ENCODE data around the gene TSEN2. TPM values are rescaled to one million over a fixed set of nuclear protein-coding genes. Genes with fewer than 3 reads are reported as not detected.

Gene TSEN2
- total RNA-seq, 1 donor from 2014 or later = 28.1 TPM

DNA sequence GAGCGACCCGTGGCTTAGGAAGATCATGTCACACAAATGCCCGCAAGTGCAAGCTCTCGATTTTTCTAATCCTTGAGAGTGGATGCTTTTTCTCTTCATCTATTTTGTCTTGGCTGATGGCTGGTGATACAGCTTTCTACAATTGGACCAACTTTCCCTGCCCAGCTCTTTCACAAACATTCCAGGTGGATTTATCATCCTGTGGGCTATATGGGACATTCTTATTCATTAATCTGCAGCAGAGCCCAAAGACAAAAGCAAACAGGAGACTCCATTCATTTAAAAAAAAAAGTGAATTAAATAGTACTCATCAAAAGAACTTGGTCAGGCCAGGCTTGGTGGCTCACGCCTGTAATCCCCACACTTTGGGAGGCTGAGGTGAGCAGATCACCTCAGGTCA lies 14.2 kb upstream of the TSEN2 start:
- no peaks in the 10 kb centered on the region for H3K27me3 Mint-ChIP-seq (ENCODE audit: low read depth)
- TF ChIP-seq, protein P1, sequence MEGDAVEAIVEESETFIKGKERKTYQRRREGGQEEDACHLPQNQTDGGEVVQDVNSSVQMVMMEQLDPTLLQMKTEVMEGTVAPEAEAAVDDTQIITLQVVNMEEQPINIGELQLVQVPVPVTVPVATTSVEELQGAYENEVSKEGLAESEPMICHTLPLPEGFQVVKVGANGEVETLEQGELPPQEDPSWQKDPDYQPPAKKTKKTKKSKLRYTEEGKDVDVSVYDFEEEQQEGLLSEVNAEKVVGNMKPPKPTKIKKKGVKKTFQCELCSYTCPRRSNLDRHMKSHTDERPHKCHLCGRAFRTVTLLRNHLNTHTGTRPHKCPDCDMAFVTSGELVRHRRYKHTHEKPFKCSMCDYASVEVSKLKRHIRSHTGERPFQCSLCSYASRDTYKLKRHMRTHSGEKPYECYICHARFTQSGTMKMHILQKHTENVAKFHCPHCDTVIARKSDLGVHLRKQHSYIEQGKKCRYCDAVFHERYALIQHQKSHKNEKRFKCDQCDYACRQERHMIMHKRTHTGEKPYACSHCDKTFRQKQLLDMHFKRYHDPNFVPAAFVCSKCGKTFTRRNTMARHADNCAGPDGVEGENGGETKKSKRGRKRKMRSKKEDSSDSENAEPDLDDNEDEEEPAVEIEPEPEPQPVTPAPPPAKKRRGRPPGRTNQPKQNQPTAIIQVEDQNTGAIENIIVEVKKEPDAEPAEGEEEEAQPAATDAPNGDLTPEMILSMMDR (conservative IDR thresholded peaks at IDR 0.05) = no peak
- H3K36me3 Mint-ChIP-seq (ENCODE audit: low read depth) = no peaks in the 10 kb centered on the region
- H3K4me1 Mint-ChIP-seq = no peaks in the 10 kb centered on the region
- no peak overlapping the region for H3K27ac Mint-ChIP-seq (ENCODE audit: unreplicated experiment)
- H3K9me3 Mint-ChIP-seq = no peaks in the 10 kb centered on the region
- no peak for DNase-seq (ENCODE audit: low read depth, low spot score)
- no peak overlapping the region for H3K4me3 Mint-ChIP-seq

DNA sequence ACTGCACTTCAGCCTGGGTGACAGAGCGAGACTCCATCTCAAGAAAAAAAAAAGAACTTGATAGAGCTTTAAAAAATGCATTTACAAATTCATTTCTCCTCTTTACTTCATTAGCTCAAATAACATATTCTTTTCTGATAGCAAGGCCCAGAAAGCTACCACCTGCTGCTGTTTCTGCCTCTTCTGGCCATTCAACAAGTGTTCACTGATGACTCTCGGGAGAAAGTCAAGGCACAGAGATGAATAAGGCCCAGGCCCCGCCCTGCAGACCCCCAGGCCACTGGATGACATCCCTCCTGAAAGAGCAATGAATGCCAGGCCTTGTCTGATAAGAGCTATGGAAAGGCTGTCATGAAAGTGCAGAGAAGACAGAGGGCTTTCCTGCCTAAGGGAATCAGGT lies 13.6 kb upstream of the TSEN2 start:
- H3K4me1 Mint-ChIP-seq = no peaks in the 10 kb centered on the region
- H3K9me3 Mint-ChIP-seq = no peaks in the 10 kb centered on the region
- H3K4me3 Mint-ChIP-seq = no peak overlapping the region
- H3K27ac Mint-ChIP-seq (ENCODE audit: unreplicated experiment) = no peak overlapping the region
- TF ChIP-seq, protein P1 (conservative IDR thresholded peaks at IDR 0.05) = no peak
- no peaks in the 10 kb centered on the region for H3K27me3 Mint-ChIP-seq (ENCODE audit: low read depth)
- no peak for DNase-seq (ENCODE audit: low read depth, low spot score)
- H3K36me3 Mint-ChIP-seq (ENCODE audit: low read depth) = no peaks in the 10 kb centered on the region

DNA sequence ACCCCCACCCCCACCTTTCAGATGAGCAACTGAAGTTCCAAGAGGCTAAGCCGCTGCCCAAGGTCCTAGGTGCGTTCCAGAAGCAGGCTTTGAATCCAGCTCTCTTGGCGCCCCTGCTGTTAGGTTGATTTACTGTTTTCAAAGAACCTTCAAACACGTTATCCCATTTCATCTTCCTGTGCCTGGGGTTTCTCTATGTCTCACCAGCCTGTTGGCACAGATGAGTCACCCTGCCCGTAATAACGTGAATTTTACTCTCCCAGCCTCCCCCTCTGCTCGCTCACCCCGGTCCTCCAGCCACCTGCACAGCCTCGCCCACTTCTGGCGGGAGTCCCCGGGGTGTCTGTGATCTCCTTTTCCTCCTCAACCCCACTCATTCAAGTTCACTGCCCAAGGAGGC lies 13.0 kb upstream of the TSEN2 start:
- H3K27ac Mint-ChIP-seq (ENCODE audit: unreplicated experiment) = no peak overlapping the region
- H3K4me1 Mint-ChIP-seq = no peaks in the 10 kb centered on the region
- TF ChIP-seq, protein P1 (conservative IDR thresholded peaks at IDR 0.05) = no peak
- no peaks in the 10 kb centered on the region for H3K9me3 Mint-ChIP-seq
- H3K27me3 Mint-ChIP-seq (ENCODE audit: low read depth) = no peaks in the 10 kb centered on the region
- no peak for DNase-seq (ENCODE audit: low read depth, low spot score)
- H3K36me3 Mint-ChIP-seq (ENCODE audit: low read depth) = no peaks in the 10 kb centered on the region
- H3K4me3 Mint-ChIP-seq = no peak overlapping the region

DNA sequence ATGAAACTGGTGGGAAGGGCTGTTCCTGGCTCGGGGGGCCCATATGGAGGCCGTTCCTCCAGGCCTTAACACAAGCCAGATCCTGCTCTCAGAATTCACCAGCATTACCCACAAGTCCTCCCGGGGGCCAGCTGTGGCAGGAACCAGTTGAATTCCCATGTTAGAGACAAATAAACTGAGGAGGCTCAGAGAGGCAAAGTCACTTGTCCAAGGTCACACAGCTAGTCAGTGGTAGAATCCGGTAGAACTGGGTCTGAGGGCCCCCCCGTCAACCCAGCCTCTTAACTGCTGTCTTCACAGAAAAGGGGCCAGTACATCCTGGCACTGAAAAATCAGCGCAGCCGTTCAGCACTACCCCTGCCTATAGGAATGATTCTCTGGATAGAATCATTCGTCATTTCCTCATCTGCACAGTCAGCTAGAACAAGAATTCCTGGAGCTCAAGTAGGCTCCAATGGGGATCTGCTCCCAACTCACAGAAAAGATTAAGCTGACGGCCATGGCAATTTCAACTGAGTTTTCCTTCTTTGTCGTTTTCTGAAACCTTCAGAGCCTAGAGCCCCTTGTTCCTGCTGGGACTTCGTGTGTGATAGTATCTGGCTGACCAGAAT lies 12.2 kb upstream of the TSEN2 start:
- no peaks in the 10 kb centered on the region for H3K36me3 Mint-ChIP-seq (ENCODE audit: low read depth)
- H3K27me3 Mint-ChIP-seq (ENCODE audit: low read depth) = no peaks in the 10 kb centered on the region
- no peak overlapping the region for H3K4me3 Mint-ChIP-seq
- DNase-seq (ENCODE audit: low read depth, low spot score) = no peak
- H3K4me1 Mint-ChIP-seq = no peaks in the 10 kb centered on the region
- no peaks in the 10 kb centered on the region for H3K9me3 Mint-ChIP-seq
- TF ChIP-seq, protein P1 (conservative IDR thresholded peaks at IDR 0.05) = no peak
- H3K27ac Mint-ChIP-seq (ENCODE audit: unreplicated experiment) = no peak overlapping the region

DNA sequence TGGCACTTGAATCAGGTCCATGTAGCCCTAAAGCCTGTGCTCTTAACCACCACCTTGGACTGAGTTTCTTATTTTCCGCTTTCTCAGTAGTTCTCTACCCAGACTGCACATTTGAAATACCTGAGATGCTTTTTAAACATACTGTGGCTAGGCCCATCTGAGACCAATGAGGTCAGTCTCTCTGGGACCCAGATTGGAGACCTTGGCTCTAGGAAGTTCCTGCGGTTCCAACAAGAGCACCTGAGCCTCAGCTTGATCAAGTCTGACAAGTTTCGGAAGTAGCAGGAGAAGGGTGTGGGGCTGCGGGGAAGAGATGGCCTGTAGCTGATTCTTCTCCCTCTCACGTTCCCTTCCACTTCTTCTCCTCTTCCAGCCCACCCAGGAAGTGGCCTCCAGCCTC lies 11.5 kb upstream of the TSEN2 start:
- Mint-ChIP-seq H3K4me3 (no peak overlapping the region), H3K27me3 (ENCODE audit: low read depth) (no peaks in the 10 kb centered on the region), H3K4me1 (no peaks in the 10 kb centered on the region), H3K27ac (ENCODE audit: unreplicated experiment) (no peak overlapping the region), H3K9me3 (no peaks in the 10 kb centered on the region), H3K36me3 (ENCODE audit: low read depth) (no peaks in the 10 kb centered on the region)
- TF ChIP-seq, protein P1 (conservative IDR thresholded peaks at IDR 0.05) = no peak
- DNase-seq (ENCODE audit: low read depth, low spot score) = no peak
